IPS DF 4.7 (cell line): ENCODE results near the gene CCDC57.

Experiments
- DNase-seq: peaks from one replicate; pipeline ENCODE4 v3.0.0-alpha.2; 2013; ENCODE audit warnings: low spot score; ENCODE audit errors: extremely low read depth

CCDC57 gene

GRCh38 chr17:82094931-82095776 lies 117.5 kb downstream of the CCDC57 start:
- no peak for DNase-seq

- no peak for DNase-seq
Measured at GRCh38 chr17:82092995-82093751, 119.5 kb downstream of the CCDC57 start.

- no peak for DNase-seq
Measured at GRCh38 chr17:82092628-82092994, 120.0 kb downstream of the CCDC57 start.

- DNase-seq, result no peak
Measured at GRCh38 chr17:82092094-82092586, 120.5 kb downstream of the CCDC57 start.

- DNase-seq, result no peak
Measured at GRCh38 chr17:82091264-82092066, 121.2 kb downstream of the CCDC57 start.

- no peak for DNase-seq
Measured at GRCh38 chr17:82090549-82091263, 121.9 kb downstream of the CCDC57 start.

- DNase-seq, result no peak
Measured at GRCh38 chr17:82089723-82090548, 122.7 kb downstream of the CCDC57 start.

- no peak for DNase-seq
Measured at GRCh38 chr17:82088838-82089722, 123.6 kb downstream of the CCDC57 start.

GRCh38 chr17:82087961-82088837 lies 124.4 kb downstream of the CCDC57 start:
- no peak for DNase-seq

- no peak for DNase-seq
Measured at GRCh38 chr17:82086941-82087906, 125.4 kb downstream of the CCDC57 start.

GRCh38 chr17:82085931-82086764 lies 126.5 kb downstream of the CCDC57 start:
- DNase-seq, result no peak

- DNase-seq, result no peak
Measured at GRCh38 chr17:82085031-82085861, 127.4 kb downstream of the CCDC57 start.

- no peak for DNase-seq
Measured at GRCh38 chr17:82084373-82085030, 128.1 kb downstream of the CCDC57 start.

GRCh38 chr17:82083533-82084359 lies 128.9 kb downstream of the CCDC57 start:
- DNase-seq, result no peak
